Activated T-cell treated with anti-CD3 and anti-CD28 coated beads, Interleukin-2, amount 50 U/mL, for 72 hours (primary cell): ENCODE results near the gene SMOC2. TPM values are rescaled to one million over a fixed set of nuclear protein-coding genes. Genes with fewer than 3 reads are reported as not detected.

Experiments
- ATAC-seq, 2 donors: fragments of 150-1000 bp; cut with Tn5 transposase; replicated peaks in 1 of 2; 2 replicates each; pipeline ENCODE4 v1.10.0; 2021; ENCODE audit warnings: moderate library complexity in 2 of 2, mild to moderate bottlenecking in 1 of 2
- DNase-seq, 2 donors: peaks; one replicate each; pipeline ENCODE4 v3.0.0; 2021 to 2022; ENCODE audit warnings: mixed read lengths in 1 of 2
- H3K27ac Mint-ChIP-seq: one replicate; pipeline ENCODE4 v1.8.0; 2022; ENCODE audit warnings: mild to moderate bottlenecking, moderate library complexity, mixed read lengths
- H3K27me3 Mint-ChIP-seq: one replicate; pipeline ENCODE4 v1.8.0; 2022; ENCODE audit warnings: low read depth, mixed read lengths
- H3K36me3 Mint-ChIP-seq, 2 donors: one replicate each; pipeline ENCODE4 v1.8.0; 2022; ENCODE audit warnings: mixed read lengths in 2 of 2, mild to moderate bottlenecking in 1 of 2; ENCODE audit not compliant: insufficient read depth in 2 of 2
- H3K4me1 Mint-ChIP-seq: one replicate; pipeline ENCODE4 v1.8.0; 2022; ENCODE audit warnings: low read depth, mixed read lengths
- H3K4me3 Mint-ChIP-seq, 2 donors: one replicate each; pipeline ENCODE4 v1.8.0; 2022; ENCODE audit warnings: mild to moderate bottlenecking in 2 of 2, mixed read lengths in 2 of 2, moderate library complexity in 2 of 2
- H3K9me3 Mint-ChIP-seq, 2 donors: one replicate each; pipeline ENCODE4 v1.8.0; 2022; ENCODE audit warnings: mixed read lengths in 2 of 2
- total RNA-seq, 2 donors: library from RNA; stranded (reverse); gene quantifications; one replicate each; pipeline ENCODE4 v1.2.3, GENCODE V29; 2022

Gene SMOC2
- total RNA-seq, 2 donors from 2014 or later = not detected

GRCh38 chr6:168459572-168459971 lies 18.6 kb downstream of the SMOC2 start:
- H3K27ac Mint-ChIP-seq = no peak overlapping the region
- no peaks in the 10 kb centered on the region for H3K27me3 Mint-ChIP-seq
- no peaks in the 10 kb centered on the region for H3K36me3 Mint-ChIP-seq
- ATAC-seq (no peak), DNase-seq (no peak)
- H3K4me3 Mint-ChIP-seq = no peak overlapping the region
- H3K9me3 Mint-ChIP-seq = no peaks in the 10 kb centered on the region
- no peaks in the 10 kb centered on the region for H3K4me1 Mint-ChIP-seq

GRCh38 chr6:168462289-168462853 lies 21.4 kb downstream of the SMOC2 start:
- no peak for ATAC-seq
- H3K36me3 Mint-ChIP-seq = no peaks in the 10 kb centered on the region
- no peaks in the 10 kb centered on the region for H3K4me1 Mint-ChIP-seq
- DNase-seq = no peak
- no peaks in the 10 kb centered on the region for H3K27me3 Mint-ChIP-seq
- no peak overlapping the region for H3K27ac Mint-ChIP-seq
- no peak overlapping the region for H3K4me3 Mint-ChIP-seq
- H3K9me3 Mint-ChIP-seq = no peaks in the 10 kb centered on the region

GRCh38 chr6:168464546-168464945 lies 23.6 kb downstream of the SMOC2 start:
- ATAC-seq (no peak), DNase-seq (no peak)
- Mint-ChIP-seq H3K4me1 (no peaks in the 10 kb centered on the region), H3K36me3 (no peaks in the 10 kb centered on the region), H3K27ac (no peak overlapping the region), H3K9me3 (no peaks in the 10 kb centered on the region), H3K27me3 (no peaks in the 10 kb centered on the region), H3K4me3 (no peak overlapping the region)

DNA sequence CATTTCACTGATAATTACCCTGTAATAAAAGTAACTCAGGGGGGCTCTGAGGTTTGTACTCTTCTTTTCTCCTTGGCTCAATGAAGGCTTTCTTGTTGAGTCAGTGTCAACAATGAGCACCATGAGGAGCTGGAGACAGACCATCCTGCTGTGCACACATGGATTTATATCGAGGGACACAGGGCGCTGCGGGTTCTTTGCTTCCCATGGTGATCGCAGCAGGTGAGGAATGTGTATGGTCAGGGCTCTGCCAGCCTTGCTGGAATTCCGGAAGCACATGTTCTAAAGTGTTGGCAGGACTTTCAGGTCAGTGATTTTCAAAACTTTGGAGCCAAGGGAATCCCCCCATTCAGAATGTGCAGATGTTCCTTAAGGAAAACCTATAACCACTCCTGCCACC lies 27.1 kb downstream of the SMOC2 start:
- ATAC-seq = no peak
- no peak for DNase-seq
- no peaks in the 10 kb centered on the region for H3K4me1 Mint-ChIP-seq
- no peak overlapping the region for H3K4me3 Mint-ChIP-seq
- H3K27ac Mint-ChIP-seq = no peak overlapping the region
- H3K27me3 Mint-ChIP-seq = no peaks in the 10 kb centered on the region
- H3K36me3 Mint-ChIP-seq = no peaks in the 10 kb centered on the region
- H3K9me3 Mint-ChIP-seq = no peaks in the 10 kb centered on the region

DNA sequence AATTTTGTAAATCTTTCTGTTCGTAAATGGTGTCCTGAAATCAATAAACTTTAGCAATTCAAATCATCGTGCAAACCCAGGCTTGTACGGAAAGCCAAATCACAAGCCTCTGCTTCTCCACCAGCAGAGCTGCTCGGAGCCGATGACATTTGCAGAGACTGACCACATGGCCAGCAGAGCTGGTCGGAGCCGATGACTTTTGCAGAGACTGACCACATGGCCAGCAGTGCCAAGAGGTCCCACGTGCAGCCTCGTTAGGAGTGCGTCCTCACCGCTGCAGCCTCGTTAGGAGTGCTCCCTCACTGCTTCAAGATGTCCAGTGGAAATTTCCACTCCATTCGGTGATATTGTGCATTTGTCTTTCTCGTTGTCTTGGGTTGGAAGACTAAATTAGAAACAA lies 28.5 kb downstream of the SMOC2 start:
- Mint-ChIP-seq H3K36me3 (no peaks in the 10 kb centered on the region), H3K4me3 (no peak overlapping the region), H3K27ac (no peak overlapping the region), H3K4me1 (no peaks in the 10 kb centered on the region), H3K9me3 (no peaks in the 10 kb centered on the region), H3K27me3 (no peaks in the 10 kb centered on the region)
- no peak for ATAC-seq
- DNase-seq = no peak

- DNase-seq = no peak
- Mint-ChIP-seq H3K36me3 (no peaks in the 10 kb centered on the region), H3K9me3 (peaks cover 0 to 2% of the 10 kb centered on the region in 2 donors), H3K27me3 (no peaks in the 10 kb centered on the region), H3K27ac (no peak overlapping the region), H3K4me1 (no peaks in the 10 kb centered on the region), H3K4me3 (no peak overlapping the region)
- no peak for ATAC-seq
Measured at GRCh38 chr6:168469926-168470325, 28.9 kb downstream of the SMOC2 start.

DNA sequence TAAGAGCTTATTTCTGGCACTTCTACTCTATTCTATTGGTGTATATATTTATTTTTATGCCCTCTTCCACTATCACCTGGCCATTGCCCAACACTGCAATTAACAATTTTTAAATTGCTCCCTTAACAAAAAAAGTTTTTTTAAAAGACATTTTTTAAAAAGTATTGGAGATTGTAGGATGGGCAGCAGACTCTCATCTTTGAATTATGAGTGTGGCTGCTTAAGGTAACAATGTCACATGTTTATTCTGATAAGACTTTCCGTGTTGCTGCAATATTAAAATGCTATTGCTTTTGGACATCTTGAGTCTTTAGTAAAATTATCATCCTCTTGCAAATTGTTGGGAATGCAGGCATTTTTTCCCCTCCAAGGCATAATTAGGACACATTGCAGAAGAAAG lies 31.4 kb downstream of the SMOC2 start:
- H3K4me1 Mint-ChIP-seq = no peaks in the 10 kb centered on the region
- no peak overlapping the region for H3K27ac Mint-ChIP-seq
- no peaks in the 10 kb centered on the region for H3K27me3 Mint-ChIP-seq
- DNase-seq = no peak
- H3K4me3 Mint-ChIP-seq = no peak overlapping the region
- ATAC-seq = no peak
- peaks cover 0 to 2% of the 10 kb centered on the region in 2 donors for H3K9me3 Mint-ChIP-seq
- H3K36me3 Mint-ChIP-seq = no peaks in the 10 kb centered on the region

- peaks cover 5% of the 10 kb centered on the region for H3K27me3 Mint-ChIP-seq
- H3K9me3 Mint-ChIP-seq = peaks cover 2 to 4% of the 10 kb centered on the region in 2 donors
- no peaks in the 10 kb centered on the region for H3K4me1 Mint-ChIP-seq
- no peak overlapping the region for H3K27ac Mint-ChIP-seq
- no peak overlapping the region for H3K4me3 Mint-ChIP-seq
- ATAC-seq (no peak), DNase-seq (no peak)
- peaks cover 0 to 2% of the 10 kb centered on the region in 2 donors for H3K36me3 Mint-ChIP-seq
Measured at GRCh38 chr6:168473197-168473596, 32.2 kb downstream of the SMOC2 start.

DNA sequence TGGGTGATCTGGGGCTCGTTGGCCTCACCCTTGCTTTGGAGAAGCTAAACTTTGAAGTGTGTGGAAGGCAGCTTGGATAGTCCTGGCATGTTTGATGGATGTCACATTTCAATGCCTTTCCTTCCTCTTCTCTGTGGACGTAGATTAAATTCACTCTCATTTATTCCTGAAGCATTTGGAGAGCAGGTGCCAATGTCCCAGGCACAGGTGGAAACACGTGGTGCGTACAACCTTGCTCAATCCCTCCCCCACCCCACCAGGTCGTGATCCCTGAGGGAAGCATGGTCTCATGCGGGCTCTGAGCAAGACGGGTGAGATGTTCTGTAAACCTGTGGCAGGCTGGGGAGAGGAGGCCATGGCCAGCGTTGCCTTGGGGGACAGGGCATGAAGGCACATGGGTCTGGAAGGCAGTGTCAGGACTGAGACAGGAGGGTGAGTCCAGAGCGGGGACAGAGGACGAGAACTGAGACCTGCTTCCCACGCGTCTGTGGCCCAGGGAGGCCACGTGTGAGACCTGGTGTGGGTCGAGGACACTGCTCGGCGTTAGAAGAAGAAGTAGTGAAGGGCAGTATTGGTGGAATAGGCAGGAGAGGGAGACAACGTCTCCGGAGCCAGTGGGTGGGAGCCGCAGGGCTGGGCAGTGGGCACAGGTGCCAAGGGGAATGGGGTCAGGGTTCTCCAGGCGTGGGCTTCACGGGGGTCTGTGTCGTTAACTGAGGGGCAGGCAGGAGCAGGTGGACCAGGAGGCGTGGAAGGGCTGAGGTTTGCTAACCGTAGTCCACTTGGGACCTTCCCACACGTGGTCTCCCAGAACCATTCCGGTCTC lies 34.4 kb downstream of the SMOC2 start:
- Mint-ChIP-seq H3K27me3 (peaks cover 7% of the 10 kb centered on the region), H3K4me3 (no peak overlapping the region), H3K9me3 (peaks cover 8 to 9% of the 10 kb centered on the region in 2 donors), H3K36me3 (peaks cover 4 to 6% of the 10 kb centered on the region in 2 donors), H3K27ac (no peak overlapping the region), H3K4me1 (no peaks in the 10 kb centered on the region)
- ATAC-seq (no peak), DNase-seq (no peak)

- Mint-ChIP-seq H3K9me3 (peaks cover 9 to 11% of the 10 kb centered on the region in 2 donors), H3K27ac (no peak overlapping the region), H3K36me3 (peaks cover 6% of the 10 kb centered on the region in 2 donors), H3K4me1 (no peaks in the 10 kb centered on the region), H3K27me3 (peaks cover 7% of the 10 kb centered on the region), H3K4me3 (no peak overlapping the region)
- ATAC-seq (no peak), DNase-seq (no peak)
Measured at GRCh38 chr6:168479421-168479820, 38.4 kb downstream of the SMOC2 start.

DNA sequence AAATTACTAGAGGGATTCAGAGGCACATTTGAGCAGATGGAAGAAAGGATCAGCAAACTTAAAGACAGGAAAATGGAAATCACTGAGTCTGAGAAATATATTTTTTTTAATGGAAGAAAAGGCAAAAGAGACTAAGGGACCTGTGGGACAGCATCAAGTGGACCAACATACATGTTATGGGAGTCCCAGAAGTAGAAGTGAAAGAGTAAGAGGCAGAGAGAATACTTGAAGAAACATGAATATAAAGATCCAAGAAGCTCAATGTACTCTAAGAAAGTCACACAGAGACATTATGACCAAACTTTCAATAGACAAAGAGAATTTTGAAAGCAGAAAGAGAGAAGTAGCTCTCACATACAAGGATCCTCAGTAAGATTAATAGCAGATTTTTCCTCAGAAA lies 39.5 kb downstream of the SMOC2 start:
- no peak overlapping the region for H3K27ac Mint-ChIP-seq

DNA sequence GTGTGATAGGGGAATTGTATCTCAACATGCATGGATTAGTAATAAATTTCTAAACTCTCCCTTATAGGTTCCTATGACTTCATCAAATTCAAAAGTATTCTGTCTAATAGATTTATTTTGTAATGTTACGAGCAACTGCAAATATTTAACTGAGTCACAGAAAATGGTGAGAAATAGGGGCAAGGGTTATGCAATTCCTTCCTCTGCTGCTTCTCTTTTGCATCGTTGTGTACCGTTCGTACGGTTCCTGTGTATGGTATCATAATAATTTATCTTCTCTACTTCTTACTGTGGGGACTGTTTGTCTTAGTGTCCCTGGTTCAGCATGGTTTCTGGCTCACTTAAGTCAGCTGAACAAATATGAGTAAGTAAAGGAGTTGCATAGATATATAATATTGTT lies 44.8 kb downstream of the SMOC2 start:
- H3K36me3 Mint-ChIP-seq = no peaks in the 10 kb centered on the region
- H3K27me3 Mint-ChIP-seq = no peaks in the 10 kb centered on the region
- ATAC-seq (no peak), DNase-seq (no peak)
- H3K27ac Mint-ChIP-seq = no peak overlapping the region
- H3K9me3 Mint-ChIP-seq = no peaks in the 10 kb centered on the region
- H3K4me1 Mint-ChIP-seq = no peaks in the 10 kb centered on the region
- H3K4me3 Mint-ChIP-seq = no peak overlapping the region

More for the DNA sequence above, 39.5 kb downstream of the SMOC2 start:
- DNase-seq = no peak
- H3K4me1 Mint-ChIP-seq = no peaks in the 10 kb centered on the region
- peaks cover 7% of the 10 kb centered on the region for H3K27me3 Mint-ChIP-seq
- no peak overlapping the region for H3K4me3 Mint-ChIP-seq
- H3K9me3 Mint-ChIP-seq = peaks cover 9% of the 10 kb centered on the region in 2 donors
- H3K36me3 Mint-ChIP-seq = peaks cover 6% of the 10 kb centered on the region in 2 donors
- ATAC-seq = no peak

GRCh38 chr6:168490757-168491156 lies 49.8 kb downstream of the SMOC2 start:
- H3K4me1 Mint-ChIP-seq = no peaks in the 10 kb centered on the region
- no peaks in the 10 kb centered on the region for H3K36me3 Mint-ChIP-seq
- H3K27me3 Mint-ChIP-seq = no peaks in the 10 kb centered on the region
- H3K9me3 Mint-ChIP-seq = no peaks in the 10 kb centered on the region
- H3K27ac Mint-ChIP-seq = no peak overlapping the region
- DNase-seq = no peak
- ATAC-seq = no peak
- H3K4me3 Mint-ChIP-seq = no peak overlapping the region

GRCh38 chr6:168493976-168494375 lies 53.0 kb downstream of the SMOC2 start:
- H3K4me1 Mint-ChIP-seq = no peaks in the 10 kb centered on the region
- no peak for ATAC-seq
- H3K9me3 Mint-ChIP-seq = no peaks in the 10 kb centered on the region
- no peaks in the 10 kb centered on the region for H3K36me3 Mint-ChIP-seq
- H3K4me3 Mint-ChIP-seq = no peak overlapping the region
- no peak for DNase-seq
- no peaks in the 10 kb centered on the region for H3K27me3 Mint-ChIP-seq
- H3K27ac Mint-ChIP-seq = no peak overlapping the region
